ENCODE measurements around the gene FBXW7.

GRCh38 chr4:152512483-152512882 lies 23.4 kb downstream of the FBXW7 start:
- no peak for TF ChIP-seq PATZ1 (CRISPR knock-in tag; IDR thresholded peaks at IDR 0.05; ENCODE audit: borderline replicate concordance)
- TF ChIP-seq ZNF8 (CRISPR knock-in tag; IDR thresholded peaks at IDR 0.05) = no peak
- no peak for TF ChIP-seq ARNTL (CRISPR knock-in tag; IDR thresholded peaks at IDR 0.05; ENCODE audit: borderline replicate concordance, low read depth)
- no peak for TF ChIP-seq ESRRG (CRISPR knock-in tag; IDR thresholded peaks at IDR 0.05)
- TF ChIP-seq ZNF565 (CRISPR knock-in tag; conservative IDR thresholded peaks at IDR 0.05; ENCODE audit: low read depth) = no peak
